Trophoblast cell (in vitro differentiated cells and primary cell): ENCODE data around the gene DAAM1.

Experiments
- DNase-seq, 2 donors: peaks; one replicate each; pipeline ENCODE4 v3.0.0-alpha.2; 2016
- H2AFZ ChIP-seq: 2 replicates; pipeline ENCODE4 v1.6.1; 2013; ENCODE audit warnings: low read length, moderate library complexity, mild to moderate bottlenecking; ENCODE audit not compliant: insufficient read depth, poor library complexity
- H2AK5ac ChIP-seq: 2 replicates; pipeline ENCODE4 v1.6.1; 2013; ENCODE audit warnings: mild to moderate bottlenecking, low read length
- H2BK120ac ChIP-seq: 2 replicates; pipeline ENCODE4 v1.6.1; 2013; ENCODE audit warnings: low read length, mild to moderate bottlenecking, moderate library complexity; ENCODE audit not compliant: insufficient read depth, poor library complexity
- H2BK12ac ChIP-seq: 2 replicates; pipeline ENCODE4 v1.6.1; 2013; ENCODE audit warnings: mild to moderate bottlenecking, low read length, moderate library complexity
- H2BK5ac ChIP-seq: 2 replicates; pipeline ENCODE4 v1.6.1; 2013; ENCODE audit warnings: low read length, low read depth, moderate library complexity, mild to moderate bottlenecking; ENCODE audit not compliant: poor library complexity
- H3K14ac ChIP-seq: 2 replicates; pipeline ENCODE4 v1.6.1; 2013; ENCODE audit warnings: mild to moderate bottlenecking, low read length
- H3K18ac ChIP-seq: 2 replicates; pipeline ENCODE4 v1.6.1; 2013; ENCODE audit warnings: mild to moderate bottlenecking, low read length
- H3K23ac ChIP-seq: 2 replicates; pipeline ENCODE4 v1.6.1; 2013; ENCODE audit warnings: low read length
- H3K27ac ChIP-seq: 2 replicates; pipeline ENCODE4 v1.5.1; 2013; ENCODE audit warnings: low read depth, mild to moderate bottlenecking, inconsistent platforms, low read length, moderate library complexity
- H3K27me3 ChIP-seq: 2 replicates; pipeline ENCODE4 v1.6.1; 2013; ENCODE audit warnings: inconsistent platforms, mild to moderate bottlenecking, low read length, moderate library complexity; ENCODE audit not compliant: insufficient read depth
- H3K36me3 ChIP-seq, 2 experiments: 1 replicate in 1 of 2; 2 replicates in 1 of 2; pipeline ENCODE4 v1.6.1; 2013; ENCODE audit warnings: low read length in 2 of 2, mild to moderate bottlenecking in 2 of 2, moderate library complexity in 1 of 2; ENCODE audit not compliant: insufficient read depth in 2 of 2, control insufficient read depth in 1 of 2
- H3K4ac ChIP-seq: 2 replicates; pipeline ENCODE4 v1.6.1; 2013; ENCODE audit warnings: low read depth, mild to moderate bottlenecking, low read length, moderate library complexity
- H3K4me1 ChIP-seq, 2 experiments: 1 replicate in 1 of 2; 2 replicates in 1 of 2; pipeline ENCODE4 v1.6.1; 2013; ENCODE audit warnings: low read length in 2 of 2, mild to moderate bottlenecking in 2 of 2, moderate library complexity in 1 of 2; ENCODE audit not compliant: insufficient read depth in 2 of 2, control insufficient read depth in 1 of 2
- H3K4me2 ChIP-seq: 2 replicates; pipeline ENCODE4 v1.6.1; 2013; ENCODE audit warnings: inconsistent platforms, mild to moderate bottlenecking, low read length, moderate library complexity
- H3K4me3 ChIP-seq: 2 replicates; pipeline ENCODE4 v1.5.1; 2013; ENCODE audit warnings: mild to moderate bottlenecking, low read depth, low read length, inconsistent platforms
- H3K79me1 ChIP-seq: one replicate; pipeline ENCODE4 v1.6.1; 2013; ENCODE audit warnings: low read length
- H3K79me2 ChIP-seq: 2 replicates; pipeline ENCODE4 v1.6.1; 2013; ENCODE audit warnings: low read length, mild to moderate bottlenecking; ENCODE audit not compliant: control insufficient read depth, insufficient read depth, poor library complexity
- H3K9ac ChIP-seq: 2 replicates; pipeline ENCODE4 v1.6.1; 2013; ENCODE audit warnings: mild to moderate bottlenecking, low read length
- H3K9me3 ChIP-seq: 2 replicates; pipeline ENCODE4 v1.6.1; 2013; ENCODE audit warnings: low read depth, mild to moderate bottlenecking, control low read depth, inconsistent platforms, low read length; ENCODE audit not compliant: insufficient read depth
- H4K12ac ChIP-seq: 2 replicates; pipeline ENCODE4 v1.6.1; 2013; ENCODE audit warnings: low read depth, mild to moderate bottlenecking, low read length, moderate library complexity
- H4K8ac ChIP-seq: 2 replicates; pipeline ENCODE4 v1.6.1; 2013; ENCODE audit warnings: low read depth, mild to moderate bottlenecking, low read length, moderate library complexity
- H4K91ac ChIP-seq: one replicate; pipeline ENCODE4 v1.6.1; 2013; ENCODE audit warnings: low read depth, mild to moderate bottlenecking, low read length, moderate library complexity
- WGBS: extraction: QIAGEN DNeasy Blood & Tissue Kit; methylation state at CpG from one replicate; pipeline ENCODE4 v1.1.7; 2013; ENCODE audit warnings: missing lambda C conversion rate; ENCODE audit not compliant: insufficient read length, insufficient coverage; ENCODE audit errors: extremely low coverage; 5-methylcytosine and 5-hydroxymethylcytosine counted together

Gene DAAM1

DNA sequence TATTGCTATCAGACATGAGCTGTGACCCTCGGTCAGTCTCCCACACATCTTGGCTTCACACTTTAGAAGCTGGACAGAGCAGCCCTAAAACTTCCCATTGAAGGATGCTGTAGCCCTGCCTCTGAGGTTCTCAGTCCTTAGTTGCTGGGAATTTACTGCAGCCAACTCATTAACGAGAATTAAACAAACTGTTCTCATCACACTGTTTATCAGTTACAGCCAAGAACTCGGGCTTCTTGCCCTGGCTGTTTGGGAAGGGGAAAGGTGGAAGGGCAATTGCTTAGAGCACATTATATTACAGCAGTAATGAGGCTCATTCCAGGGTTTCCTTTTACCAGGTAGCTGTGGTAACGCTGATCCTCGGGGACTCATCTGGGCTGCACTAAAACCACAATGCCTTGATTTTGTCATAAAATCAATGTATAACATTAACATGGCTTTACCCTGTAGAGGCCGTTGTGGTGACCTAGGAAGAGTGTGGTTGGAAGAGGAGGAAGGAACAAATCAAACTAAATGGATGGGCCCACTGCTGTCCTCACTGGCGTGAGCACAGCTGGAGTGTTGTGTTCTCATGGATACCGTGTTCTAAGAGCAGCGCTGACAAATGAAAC lies 189.6 kb downstream of the DAAM1 start:
- Histone ChIP-seq H4K91ac (peak overlapping the region; percentile 65), H3K9me3 (no peaks in the 10 kb centered on the region), H2BK5ac (peak overlapping the region; percentile 64), H3K4me1 (peaks cover 7 to 8% of the 10 kb centered on the region in 2 experiments), H2AK5ac (no peak overlapping the region), H3K4me3 (no peak overlapping the region), H3K14ac (peak overlapping the region; percentile 40), H3K27ac (peak overlapping the region; percentile 24), H3K4ac (no peak overlapping the region), H3K27me3 (no peaks in the 10 kb centered on the region), H3K4me2 (no peak overlapping the region), H3K36me3 (no peaks in the 10 kb centered on the region), H3K79me2 (no peaks in the 10 kb centered on the region), H4K8ac (peak overlapping the region; percentile 62), H3K23ac (no peak overlapping the region), H2BK12ac (peak overlapping the region; percentile 43), H3K9ac (no peak overlapping the region), H3K79me1 (peaks cover 2% of the 10 kb centered on the region), H2BK120ac (no peak overlapping the region), H2AFZ (no peak overlapping the region), H3K18ac (peak overlapping the region; percentile 44), H4K12ac (no peak overlapping the region)
- DNase-seq, result no peak
- no CpG with 5 or more reads among the region's 9 CpGs for WGBS

- Histone ChIP-seq H2BK12ac (no peak overlapping the region), H2AFZ (no peak overlapping the region), H3K79me1 (no peaks in the 10 kb centered on the region), H3K27ac (no peak overlapping the region), H3K14ac (no peak overlapping the region), H3K9me3 (no peaks in the 10 kb centered on the region), H4K12ac (no peak overlapping the region), H3K36me3 (no peaks in the 10 kb centered on the region), H3K4me2 (no peak overlapping the region), H3K4ac (no peak overlapping the region), H4K91ac (no peak overlapping the region), H4K8ac (no peak overlapping the region), H3K27me3 (no peaks in the 10 kb centered on the region), H3K4me3 (no peak overlapping the region), H2AK5ac (no peak overlapping the region), H3K18ac (no peak overlapping the region), H3K23ac (no peak overlapping the region), H2BK120ac (no peak overlapping the region), H3K4me1 (no peaks in the 10 kb centered on the region), H2BK5ac (no peak overlapping the region), H3K79me2 (no peaks in the 10 kb centered on the region), H3K9ac (no peak overlapping the region)
- no CpG with 5 or more reads among the region's 1 CpG for WGBS
- no peak for DNase-seq
Observed at GRCh38 chr14:59389936-59390335, 201.5 kb downstream of the DAAM1 start.

GRCh38 chr14:59391388-59391787 lies 202.9 kb downstream of the DAAM1 start:
- Histone ChIP-seq H3K4me1 (no peaks in the 10 kb centered on the region), H3K27me3 (no peaks in the 10 kb centered on the region), H2AFZ (no peak overlapping the region), H3K79me2 (no peaks in the 10 kb centered on the region), H3K9me3 (no peaks in the 10 kb centered on the region), H4K91ac (no peak overlapping the region), H2BK5ac (no peak overlapping the region), H3K14ac (no peak overlapping the region), H3K4ac (no peak overlapping the region), H4K12ac (no peak overlapping the region), H3K18ac (no peak overlapping the region), H2AK5ac (no peak overlapping the region), H2BK12ac (no peak overlapping the region), H3K4me3 (no peak overlapping the region), H3K27ac (no peak overlapping the region), H2BK120ac (no peak overlapping the region), H3K9ac (no peak overlapping the region), H3K23ac (no peak overlapping the region), H3K4me2 (no peak overlapping the region), H4K8ac (no peak overlapping the region), H3K36me3 (no peaks in the 10 kb centered on the region), H3K79me1 (no peaks in the 10 kb centered on the region)
- DNase-seq, result no peak
- no CpG with 5 or more reads among the region's 2 CpGs for WGBS

GRCh38 chr14:59394268-59394667 lies 205.8 kb downstream of the DAAM1 start:
- H2BK120ac ChIP-seq, result no peak overlapping the region
- H3K36me3 ChIP-seq, result no peaks in the 10 kb centered on the region
- H3K79me2 ChIP-seq, result no peaks in the 10 kb centered on the region
- H3K4ac ChIP-seq, result no peak overlapping the region
- no peak overlapping the region for H2BK12ac ChIP-seq
- no peak overlapping the region for H3K4me2 ChIP-seq
- no peak overlapping the region for H4K8ac ChIP-seq
- no peak overlapping the region for H4K12ac ChIP-seq
- H2BK5ac ChIP-seq, result no peak overlapping the region
- H3K27ac ChIP-seq, result no peak overlapping the region
- no peak overlapping the region for H3K23ac ChIP-seq
- H3K9ac ChIP-seq, result no peak overlapping the region
- H4K91ac ChIP-seq, result no peak overlapping the region
- no peak overlapping the region for H3K4me3 ChIP-seq
- H3K9me3 ChIP-seq, result no peaks in the 10 kb centered on the region
- H2AK5ac ChIP-seq, result no peak overlapping the region
- no peaks in the 10 kb centered on the region for H3K27me3 ChIP-seq
- H3K14ac ChIP-seq, result no peak overlapping the region
- H3K4me1 ChIP-seq, result no peaks in the 10 kb centered on the region
- DNase-seq, result no peak
- H3K18ac ChIP-seq, result no peak overlapping the region
- no peaks in the 10 kb centered on the region for H3K79me1 ChIP-seq
- WGBS, result no CpG with 5 or more reads among the region's 4 CpGs
- no peak overlapping the region for H2AFZ ChIP-seq
